Measurements from ENCODE around the gene ANKIB1. TPM values are rescaled to one million over a fixed set of nuclear protein-coding genes. Genes with fewer than 3 reads are reported as not detected.

The ANKIB1 gene
- total RNA-seq, 1 donor, result 110 TPM

Other genes starting within 250 kb of the ANKIB1 start
- 45.7 TPM for gene CYP51A1, start 111.5 kb upstream of the ANKIB1 start, total RNA-seq
- 0.10 TPM for gene LRRD1, start 66.8 kb upstream of the ANKIB1 start, total RNA-seq
- 33.3 TPM for gene KRIT1, start 60 bp upstream of the ANKIB1 start, total RNA-seq
- gene GATAD1, start 201.5 kb downstream of the ANKIB1 start, total RNA-seq, result 11.2 TPM
- not detected for gene ERVW-1, start 232.0 kb downstream of the ANKIB1 start, total RNA-seq

All from mononuclear cell (primary cell).